ENCODE data around the gene NKD2.
"Not testable (repeated sequence)": the region's sequence is repeated elsewhere in the genome, so short reads cannot be mapped to it uniquely, and the experiment has no call there.

The NKD2 gene

GRCh38 chr5:999032-999501 lies 9.5 kb upstream of the NKD2 start:
- H3K36me3 ChIP-seq (ENCODE audit: insufficient read depth, low read length): no peaks in the 10 kb centered on the region
- H2AFZ ChIP-seq (ENCODE audit: low read length): no peak overlapping the region
- no peak for TF ChIP-seq CTCF (IDR thresholded peaks at IDR 0.05; ENCODE audit: low read length)
- TF ChIP-seq EZH2 (IDR thresholded peaks at IDR 0.05; ENCODE audit: borderline replicate concordance, low read length): no peak
- H3K27ac ChIP-seq (ENCODE audit: low read depth, low read length, poor library complexity, severe bottlenecking): no peak overlapping the region
- H3K9ac ChIP-seq (ENCODE audit: low read length): no peak overlapping the region
- no peaks in the 10 kb centered on the region for H3K9me3 ChIP-seq (ENCODE audit: low read length)
- H3K4me2 ChIP-seq (ENCODE audit: low read length): no peak overlapping the region
- H3K9me2 ChIP-seq (ENCODE audit: low read depth, low read length): no peaks in the 10 kb centered on the region
- H3K27me3 ChIP-seq (ENCODE audit: insufficient read depth, low read length): no peaks in the 10 kb centered on the region
- H4K20me1 ChIP-seq (ENCODE audit: insufficient read depth, low read length): no peaks in the 10 kb centered on the region
- H3K79me2 ChIP-seq (ENCODE audit: insufficient read depth, low read length): no peaks in the 10 kb centered on the region
- H3K4me1 ChIP-seq (ENCODE audit: insufficient read depth, low read length, severe bottlenecking): peaks cover 4% of the 10 kb centered on the region
- no peaks in the 10 kb centered on the region for H3F3A ChIP-seq (ENCODE audit: insufficient read depth, low read length)
- no peak overlapping the region for H3K4me3 ChIP-seq (ENCODE audit: low read depth, low read length, poor library complexity, severe bottlenecking)

GRCh38 chr5:999724-1000123 lies 8.9 kb upstream of the NKD2 start:
- Histone ChIP-seq H2AFZ (ENCODE audit: low read length) (no peak overlapping the region), H4K20me1 (ENCODE audit: insufficient read depth, low read length) (no peaks in the 10 kb centered on the region), H3K4me3 (ENCODE audit: low read depth, low read length, poor library complexity, severe bottlenecking) (no peak overlapping the region), H3K9me3 (ENCODE audit: low read length) (no peaks in the 10 kb centered on the region), H3K27ac (ENCODE audit: low read depth, low read length, poor library complexity, severe bottlenecking) (no peak overlapping the region), H3K36me3 (ENCODE audit: insufficient read depth, low read length) (no peaks in the 10 kb centered on the region), H3K79me2 (ENCODE audit: insufficient read depth, low read length) (no peaks in the 10 kb centered on the region), H3K4me2 (ENCODE audit: low read length) (no peak overlapping the region), H3K9ac (ENCODE audit: low read length) (no peak overlapping the region), H3F3A (ENCODE audit: insufficient read depth, low read length) (no peaks in the 10 kb centered on the region), H3K4me1 (ENCODE audit: insufficient read depth, low read length, severe bottlenecking) (peaks cover 4% of the 10 kb centered on the region), H3K9me2 (ENCODE audit: low read depth, low read length) (no peaks in the 10 kb centered on the region), H3K27me3 (ENCODE audit: insufficient read depth, low read length) (no peaks in the 10 kb centered on the region)
- TF ChIP-seq EZH2 (IDR thresholded peaks at IDR 0.05; ENCODE audit: borderline replicate concordance, low read length) (no peak), CTCF (IDR thresholded peaks at IDR 0.05; ENCODE audit: low read length) (no peak)

- H3K4me2 ChIP-seq (ENCODE audit: low read length): no peak overlapping the region
- H3K4me3 ChIP-seq (ENCODE audit: low read depth, low read length, poor library complexity, severe bottlenecking): no peak overlapping the region
- no peaks in the 10 kb centered on the region for H3K9me3 ChIP-seq (ENCODE audit: low read length)
- no peak overlapping the region for H3K27ac ChIP-seq (ENCODE audit: low read depth, low read length, poor library complexity, severe bottlenecking)
- H3K9me2 ChIP-seq (ENCODE audit: low read depth, low read length): no peaks in the 10 kb centered on the region
- no peaks in the 10 kb centered on the region for H3K27me3 ChIP-seq (ENCODE audit: insufficient read depth, low read length)
- TF ChIP-seq EZH2 (IDR thresholded peaks at IDR 0.05; ENCODE audit: borderline replicate concordance, low read length) (no peak), CTCF (IDR thresholded peaks at IDR 0.05; ENCODE audit: low read length) (no peak)
- no peaks in the 10 kb centered on the region for H3F3A ChIP-seq (ENCODE audit: insufficient read depth, low read length)
- H3K79me2 ChIP-seq (ENCODE audit: insufficient read depth, low read length): no peaks in the 10 kb centered on the region
- H2AFZ ChIP-seq (ENCODE audit: low read length): no peak overlapping the region
- H3K9ac ChIP-seq (ENCODE audit: low read length): no peak overlapping the region
- H3K36me3 ChIP-seq (ENCODE audit: insufficient read depth, low read length): no peaks in the 10 kb centered on the region
- H4K20me1 ChIP-seq (ENCODE audit: insufficient read depth, low read length): no peaks in the 10 kb centered on the region
- peaks cover 4% of the 10 kb centered on the region for H3K4me1 ChIP-seq (ENCODE audit: insufficient read depth, low read length, severe bottlenecking)
Measured at GRCh38 chr5:1000329-1000728, 8.3 kb upstream of the NKD2 start.

GRCh38 chr5:1000831-1001230 lies 7.8 kb upstream of the NKD2 start:
- not testable (repeated sequence) for H3K4me1 ChIP-seq (ENCODE audit: insufficient read depth, low read length, severe bottlenecking); H3K4me3 ChIP-seq (ENCODE audit: low read depth, low read length, poor library complexity, severe bottlenecking); H3K9me2 ChIP-seq (ENCODE audit: low read depth, low read length); H3K27ac ChIP-seq (ENCODE audit: low read depth, low read length, poor library complexity, severe bottlenecking); H3K4me2 ChIP-seq (ENCODE audit: low read length); H3K9ac ChIP-seq (ENCODE audit: low read length); H3K9me3 ChIP-seq (ENCODE audit: low read length); H4K20me1 ChIP-seq (ENCODE audit: insufficient read depth, low read length); H3K27me3 ChIP-seq (ENCODE audit: insufficient read depth, low read length); H3F3A ChIP-seq (ENCODE audit: insufficient read depth, low read length); H2AFZ ChIP-seq (ENCODE audit: low read length); H3K79me2 ChIP-seq (ENCODE audit: insufficient read depth, low read length); H3K36me3 ChIP-seq (ENCODE audit: insufficient read depth, low read length)

All from OCI-LY1 (cell line).